OCI-LY3 (cell line): ENCODE data around the gene S100A13.

ENCODE experiments used
- CTCF ChIP-seq: fragments of 200-600, 300-600 bp; sonication (generic); IDR thresholded peaks from 2 replicates; pipeline ENCODE4 v1.5.1; 2014; ENCODE audit warnings: antibody characterized with exemption, low read length, low read depth
- EZH2phosphoT487 ChIP-seq: fragments of 200-600 bp; shearing (Covaris generic); IDR thresholded peaks from 2 replicates; pipeline ENCODE4 v1.6.1; 2018; ENCODE audit warnings: antibody characterized with exemption, mixed run types, low read depth

GRCh38 chr1:153652805-153653500 is 25.6 kb upstream of the S100A13 start:
- TF ChIP-seq CTCF (no peak), EZH2phosphoT487 (no peak)
